WTC11 (cell line): ENCODE measurements around the gene TNNT2.

ENCODE experiments used
- ARID4B ChIP-seq: sonication (generic); formaldehyde crosslinking; IDR thresholded peaks from 2 replicates; pipeline ENCODE4 v1.8.0; 2023; ENCODE audit warnings: missing genetic modification reagents, mild to moderate bottlenecking, borderline replicate concordance
- ATF1 ChIP-seq: sonication (generic); formaldehyde crosslinking; IDR thresholded peaks from 2 replicates; pipeline ENCODE4 v1.8.1; 2023; ENCODE audit warnings: mild to moderate bottlenecking, moderate library complexity, missing genetic modification reagents
- ATF2 ChIP-seq: sonication (generic); formaldehyde crosslinking; IDR thresholded peaks from 2 replicates; pipeline ENCODE4 v1.8.1; 2022; ENCODE audit warnings: low read depth, missing genetic modification reagents, borderline replicate concordance
- GABPB1 ChIP-seq: sonication (generic); formaldehyde crosslinking; IDR thresholded peaks from 2 replicates; pipeline ENCODE4 v1.8.1; 2023; ENCODE audit warnings: mild to moderate bottlenecking, missing genetic modification reagents
- GTF2I ChIP-seq: fragments of 250-450 bp; sonication (Bioruptor Pico); conservative IDR thresholded peaks from 2 replicates; pipeline ENCODE4 v1.4.0; 2021; ENCODE audit warnings: mild to moderate bottlenecking
- NFYB ChIP-seq: sonication (generic); formaldehyde crosslinking; conservative IDR thresholded peaks from 2 replicates; pipeline ENCODE4 v1.8.0; 2022; ENCODE audit warnings: low read depth, missing genetic modification reagents
- NR2C2 ChIP-seq: sonication (generic); formaldehyde crosslinking; IDR thresholded peaks from 2 replicates; pipeline ENCODE4 v1.8.0; 2022; ENCODE audit warnings: mild to moderate bottlenecking, missing genetic modification reagents
- TEAD4 ChIP-seq: sonication (generic); formaldehyde crosslinking; IDR thresholded peaks from 2 replicates; pipeline ENCODE4 v1.8.0; 2022; ENCODE audit warnings: mild to moderate bottlenecking, missing genetic modification reagents
- ZNF396 ChIP-seq: fragments of 250-450 bp; sonication (Bioruptor Pico); IDR thresholded peaks from 2 replicates; pipeline ENCODE4 v1.8.0; 2021; ENCODE audit warnings: mild to moderate bottlenecking, moderate library complexity, borderline replicate concordance
- TF ChIP-seq, protein P1 (sequence below): fragments of 200-600 bp; IDR thresholded peaks from 2 replicates; pipeline ENCODE4 v1.8.0; 2022; ENCODE audit warnings: antibody characterized with exemption
- TF ChIP-seq, protein P2 (sequence below): sonication (generic); formaldehyde crosslinking; IDR thresholded peaks from 2 replicates; pipeline ENCODE4 v1.8.0; 2023; ENCODE audit warnings: missing genetic modification reagents
- TF ChIP-seq, protein P3 (sequence below): fragments of 250-450 bp; sonication (Bioruptor Pico); IDR thresholded peaks from 2 replicates; pipeline ENCODE4 v2.1.2; 2022; ENCODE audit warnings: mild to moderate bottlenecking, moderate library complexity
- TF ChIP-seq, protein P4 (sequence below): sonication (generic); formaldehyde crosslinking; IDR thresholded peaks from 2 replicates; pipeline ENCODE4 v1.8.0; 2023; ENCODE audit warnings: mild to moderate bottlenecking, missing genetic modification reagents
- TF ChIP-seq, protein P5 (sequence below): sonication (generic); formaldehyde crosslinking; conservative IDR thresholded peaks from 2 replicates; pipeline ENCODE4 v1.8.1; 2022; ENCODE audit warnings: mild to moderate bottlenecking, missing genetic modification reagents

DNA sequence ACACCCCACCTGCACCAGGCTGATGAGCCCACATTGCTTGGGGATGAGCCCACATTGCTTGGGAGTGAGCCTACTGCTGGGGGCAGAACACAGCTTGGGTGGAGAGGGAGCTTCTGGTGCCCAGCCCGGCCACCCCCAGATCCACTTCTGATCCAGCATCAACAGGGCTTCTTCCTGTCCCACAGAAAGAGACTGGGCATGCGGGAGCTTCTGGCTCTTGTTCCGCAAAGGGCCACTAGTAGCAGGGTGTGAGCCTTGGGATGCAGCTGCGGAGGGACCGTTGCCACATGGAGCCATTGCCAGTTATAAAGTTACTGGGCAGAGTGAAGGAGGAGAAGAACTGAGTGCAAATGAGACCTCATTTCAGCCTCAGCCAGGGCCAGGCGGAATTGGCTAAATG, 57.8 kb downstream of the TNNT2 start:
- TF ChIP-seq, protein P1, sequence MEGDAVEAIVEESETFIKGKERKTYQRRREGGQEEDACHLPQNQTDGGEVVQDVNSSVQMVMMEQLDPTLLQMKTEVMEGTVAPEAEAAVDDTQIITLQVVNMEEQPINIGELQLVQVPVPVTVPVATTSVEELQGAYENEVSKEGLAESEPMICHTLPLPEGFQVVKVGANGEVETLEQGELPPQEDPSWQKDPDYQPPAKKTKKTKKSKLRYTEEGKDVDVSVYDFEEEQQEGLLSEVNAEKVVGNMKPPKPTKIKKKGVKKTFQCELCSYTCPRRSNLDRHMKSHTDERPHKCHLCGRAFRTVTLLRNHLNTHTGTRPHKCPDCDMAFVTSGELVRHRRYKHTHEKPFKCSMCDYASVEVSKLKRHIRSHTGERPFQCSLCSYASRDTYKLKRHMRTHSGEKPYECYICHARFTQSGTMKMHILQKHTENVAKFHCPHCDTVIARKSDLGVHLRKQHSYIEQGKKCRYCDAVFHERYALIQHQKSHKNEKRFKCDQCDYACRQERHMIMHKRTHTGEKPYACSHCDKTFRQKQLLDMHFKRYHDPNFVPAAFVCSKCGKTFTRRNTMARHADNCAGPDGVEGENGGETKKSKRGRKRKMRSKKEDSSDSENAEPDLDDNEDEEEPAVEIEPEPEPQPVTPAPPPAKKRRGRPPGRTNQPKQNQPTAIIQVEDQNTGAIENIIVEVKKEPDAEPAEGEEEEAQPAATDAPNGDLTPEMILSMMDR = no peak
- TF ChIP-seq, protein P2, sequence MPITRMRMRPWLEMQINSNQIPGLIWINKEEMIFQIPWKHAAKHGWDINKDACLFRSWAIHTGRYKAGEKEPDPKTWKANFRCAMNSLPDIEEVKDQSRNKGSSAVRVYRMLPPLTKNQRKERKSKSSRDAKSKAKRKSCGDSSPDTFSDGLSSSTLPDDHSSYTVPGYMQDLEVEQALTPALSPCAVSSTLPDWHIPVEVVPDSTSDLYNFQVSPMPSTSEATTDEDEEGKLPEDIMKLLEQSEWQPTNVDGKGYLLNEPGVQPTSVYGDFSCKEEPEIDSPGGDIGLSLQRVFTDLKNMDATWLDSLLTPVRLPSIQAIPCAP (CRISPR knock-in tag) = no peak
- no peak for TF ChIP-seq ZNF396 (CRISPR knock-in tag)
- TF ChIP-seq, protein P3, sequence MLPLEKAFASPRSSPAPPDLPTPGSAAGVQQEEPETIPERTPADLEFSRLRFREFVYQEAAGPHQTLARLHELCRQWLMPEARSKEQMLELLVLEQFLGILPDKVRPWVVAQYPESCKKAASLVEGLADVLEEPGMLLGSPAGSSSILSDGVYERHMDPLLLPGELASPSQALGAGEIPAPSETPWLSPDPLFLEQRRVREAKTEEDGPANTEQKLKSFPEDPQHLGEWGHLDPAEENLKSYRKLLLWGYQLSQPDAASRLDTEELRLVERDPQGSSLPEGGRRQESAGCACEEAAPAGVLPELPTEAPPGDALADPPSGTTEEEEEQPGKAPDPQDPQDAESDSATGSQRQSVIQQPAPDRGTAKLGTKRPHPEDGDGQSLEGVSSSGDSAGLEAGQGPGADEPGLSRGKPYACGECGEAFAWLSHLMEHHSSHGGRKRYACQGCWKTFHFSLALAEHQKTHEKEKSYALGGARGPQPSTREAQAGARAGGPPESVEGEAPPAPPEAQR = no peak
- TF ChIP-seq NR2C2 (CRISPR knock-in tag) = no peak
- no peak for TF ChIP-seq ATF1 (CRISPR knock-in tag)
- TF ChIP-seq ARID4B (CRISPR knock-in tag) = no peak
- TF ChIP-seq, protein P4, sequence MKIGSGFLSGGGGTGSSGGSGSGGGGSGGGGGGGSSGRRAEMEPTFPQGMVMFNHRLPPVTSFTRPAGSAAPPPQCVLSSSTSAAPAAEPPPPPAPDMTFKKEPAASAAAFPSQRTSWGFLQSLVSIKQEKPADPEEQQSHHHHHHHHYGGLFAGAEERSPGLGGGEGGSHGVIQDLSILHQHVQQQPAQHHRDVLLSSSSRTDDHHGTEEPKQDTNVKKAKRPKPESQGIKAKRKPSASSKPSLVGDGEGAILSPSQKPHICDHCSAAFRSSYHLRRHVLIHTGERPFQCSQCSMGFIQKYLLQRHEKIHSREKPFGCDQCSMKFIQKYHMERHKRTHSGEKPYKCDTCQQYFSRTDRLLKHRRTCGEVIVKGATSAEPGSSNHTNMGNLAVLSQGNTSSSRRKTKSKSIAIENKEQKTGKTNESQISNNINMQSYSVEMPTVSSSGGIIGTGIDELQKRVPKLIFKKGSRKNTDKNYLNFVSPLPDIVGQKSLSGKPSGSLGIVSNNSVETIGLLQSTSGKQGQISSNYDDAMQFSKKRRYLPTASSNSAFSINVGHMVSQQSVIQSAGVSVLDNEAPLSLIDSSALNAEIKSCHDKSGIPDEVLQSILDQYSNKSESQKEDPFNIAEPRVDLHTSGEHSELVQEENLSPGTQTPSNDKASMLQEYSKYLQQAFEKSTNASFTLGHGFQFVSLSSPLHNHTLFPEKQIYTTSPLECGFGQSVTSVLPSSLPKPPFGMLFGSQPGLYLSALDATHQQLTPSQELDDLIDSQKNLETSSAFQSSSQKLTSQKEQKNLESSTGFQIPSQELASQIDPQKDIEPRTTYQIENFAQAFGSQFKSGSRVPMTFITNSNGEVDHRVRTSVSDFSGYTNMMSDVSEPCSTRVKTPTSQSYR = no peak
- no peak for TF ChIP-seq NFYB (CRISPR knock-in tag)
- TF ChIP-seq TEAD4 (CRISPR knock-in tag) = no peak
- no peak for TF ChIP-seq GABPB1
- TF ChIP-seq GTF2I (CRISPR knock-in tag) = no peak
- no peak for TF ChIP-seq ATF2 (CRISPR knock-in tag)
- TF ChIP-seq, protein P5, sequence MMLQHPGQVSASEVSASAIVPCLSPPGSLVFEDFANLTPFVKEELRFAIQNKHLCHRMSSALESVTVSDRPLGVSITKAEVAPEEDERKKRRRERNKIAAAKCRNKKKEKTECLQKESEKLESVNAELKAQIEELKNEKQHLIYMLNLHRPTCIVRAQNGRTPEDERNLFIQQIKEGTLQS (CRISPR knock-in tag) = no peak
